IgD-negative memory B cell (primary cell): ENCODE measurements around the gene HS3ST5. TPM values are rescaled to one million over a fixed set of nuclear protein-coding genes. Genes with fewer than 3 reads are reported as not detected.
A peak's percentile ranks its signal among the peaks of the same experiment; 100 is the strongest.
"Not testable (repeated sequence)": the region's sequence is repeated elsewhere in the genome, so short reads cannot be mapped to it uniquely, and the experiment has no call there.

Experiments used
- H3K27ac Mint-ChIP-seq, 3 donors: one replicate each; pipeline ENCODE4 v1.8.0; 2020 to 2022; ENCODE audit warnings: mild to moderate bottlenecking in 3 of 3, mixed read lengths in 3 of 3, moderate library complexity in 1 of 3
- H3K27me3 Mint-ChIP-seq: one replicate; pipeline ENCODE4 v1.8.0; 2021; ENCODE audit warnings: mixed read lengths
- H3K36me3 Mint-ChIP-seq: one replicate; pipeline ENCODE4 v1.8.0; 2020; ENCODE audit warnings: mild to moderate bottlenecking, mixed read lengths
- H3K4me1 Mint-ChIP-seq, 3 donors: one replicate each; pipeline ENCODE4 v1.8.0; 2020 to 2022; ENCODE audit warnings: mixed read lengths in 3 of 3, mild to moderate bottlenecking in 1 of 3
- H3K4me3 Mint-ChIP-seq, 4 donors: one replicate each; pipeline ENCODE4 v1.8.0; 2020 to 2022; ENCODE audit warnings: mild to moderate bottlenecking in 4 of 4, mixed read lengths in 4 of 4, moderate library complexity in 3 of 4
- H3K9me3 Mint-ChIP-seq, 3 donors: one replicate each; pipeline ENCODE4 v1.8.0; 2020 to 2021; ENCODE audit warnings: mixed read lengths in 3 of 3, mild to moderate bottlenecking in 1 of 3
- polyA plus RNA-seq: library from polyadenylated mRNA; unstranded; fragments of 300-500 nt; fragmentation: Illumina TruSeq; gene quantifications from one replicate; pipeline ENCODE4 v1.2.3, GENCODE V29; 2021

HS3ST5 gene
- polyA plus RNA-seq, 1 donor from 2014 or later, result not detected

- Mint-ChIP-seq H3K4me3 (no peak overlapping the region), H3K36me3 (no peaks in the 10 kb centered on the region), H3K27ac (no peak overlapping the region), H3K27me3 (no peaks in the 10 kb centered on the region), H3K9me3 (peaks cover 0 to 2% (median 0%) of the 10 kb centered on the region in 3 donors), H3K4me1 (no peaks in the 10 kb centered on the region)
Observed at GRCh38 chr6:114272582-114272981, 70.2 kb downstream of the HS3ST5 start.

DNA sequence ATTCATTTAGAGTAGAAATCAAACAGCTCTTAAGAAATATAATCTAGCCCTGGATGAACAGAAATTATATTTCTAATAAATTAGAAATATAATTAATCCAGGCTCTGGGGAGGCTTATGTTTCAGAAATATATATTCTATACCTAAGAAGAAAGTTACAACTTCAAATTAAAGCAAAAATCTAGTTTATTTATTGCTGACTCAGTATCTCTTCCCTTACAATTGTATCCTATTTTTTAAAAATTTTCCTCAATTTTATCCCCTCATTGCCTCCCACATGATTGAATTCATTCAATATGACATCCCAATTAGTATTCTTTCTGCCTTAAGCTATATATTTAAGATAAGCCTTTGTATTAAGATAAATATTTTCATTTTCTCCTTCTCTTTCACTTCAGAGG, 71.4 kb downstream of the HS3ST5 start:
- Mint-ChIP-seq H3K36me3 (no peaks in the 10 kb centered on the region), H3K27me3 (no peaks in the 10 kb centered on the region), H3K4me3 (no peak overlapping the region), H3K4me1 (no peaks in the 10 kb centered on the region), H3K27ac (no peak overlapping the region), H3K9me3 (peaks cover 0 to 3% (median 0%) of the 10 kb centered on the region in 3 donors)

DNA sequence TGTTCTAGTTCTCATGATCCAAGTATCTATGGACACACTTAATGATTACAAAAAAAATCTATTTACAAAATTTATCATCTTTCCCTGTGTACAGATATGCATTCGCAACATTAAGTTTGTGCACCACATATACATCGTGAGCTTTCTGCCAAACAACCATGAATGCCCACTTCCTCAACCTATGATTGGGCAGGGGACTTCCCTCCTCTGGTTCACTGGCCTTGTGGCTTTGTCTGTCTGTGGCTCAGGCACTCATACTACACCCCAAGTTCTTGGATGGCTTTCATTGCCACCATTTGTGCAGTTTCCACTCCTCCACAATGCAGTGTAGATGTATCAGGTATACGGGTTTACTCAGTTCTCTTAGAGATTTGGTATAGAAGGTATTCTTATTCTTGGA, 74.9 kb downstream of the HS3ST5 start:
- Mint-ChIP-seq H3K9me3 (peaks cover 0 to 7% (median 3%) of the 10 kb centered on the region in 3 donors), H3K27me3 (no peaks in the 10 kb centered on the region), H3K4me3 (peak overlapping the region in 1 of 4 donors; percentile 30), H3K4me1 (no peaks in the 10 kb centered on the region), H3K27ac (no peak overlapping the region), H3K36me3 (no peaks in the 10 kb centered on the region)

DNA sequence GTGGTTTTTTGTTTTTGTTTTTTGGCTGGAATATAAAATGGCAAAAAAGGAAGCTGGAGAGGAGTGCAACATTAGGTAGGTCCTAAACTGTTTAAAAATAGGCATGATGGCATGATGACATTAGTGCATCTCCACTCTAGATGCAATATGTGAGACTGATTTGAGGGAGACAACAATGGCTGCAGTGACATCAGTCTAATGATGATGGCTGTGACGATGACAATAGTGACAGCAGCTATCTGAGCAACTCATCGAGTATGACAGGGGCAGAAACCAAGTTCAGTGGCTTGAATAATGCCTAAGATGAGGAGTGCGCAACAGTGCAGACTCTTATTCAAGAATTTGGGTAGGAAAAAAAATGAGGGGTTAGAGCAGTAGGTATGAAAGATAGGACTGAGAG, 82.0 kb downstream of the HS3ST5 start:
- Mint-ChIP-seq H3K4me1 (no peaks in the 10 kb centered on the region), H3K9me3 (peaks cover 3 to 9% (median 7%) of the 10 kb centered on the region in 3 donors), H3K27ac (no peak overlapping the region), H3K36me3 (peaks cover 3% of the 10 kb centered on the region), H3K4me3 (no peak overlapping the region), H3K27me3 (no peaks in the 10 kb centered on the region)

DNA sequence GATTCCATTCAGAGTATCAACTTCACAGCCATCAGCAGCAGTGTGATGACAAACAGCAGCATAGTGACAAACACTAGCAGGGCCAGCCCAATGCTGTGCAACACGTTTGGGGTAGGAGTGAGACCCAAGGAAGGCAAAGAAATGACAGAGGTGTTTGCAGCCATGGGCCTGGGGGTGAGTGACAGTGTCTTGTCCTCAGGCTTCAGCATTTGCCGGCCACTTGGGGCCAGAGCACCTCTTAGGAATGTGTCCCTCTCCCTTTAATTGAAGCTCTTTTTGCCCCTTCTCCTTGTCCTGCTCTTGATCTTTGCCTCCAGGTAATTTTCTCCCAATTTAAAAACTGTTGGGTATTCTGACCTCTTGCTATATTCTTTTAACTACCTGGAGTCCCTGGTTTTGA, 84.4 kb downstream of the HS3ST5 start:
- Mint-ChIP-seq H3K4me1 (no peaks in the 10 kb centered on the region), H3K9me3 (peaks cover 4 to 13% (median 4%) of the 10 kb centered on the region in 3 donors), H3K4me3 (no peak overlapping the region), H3K36me3 (peaks cover 3% of the 10 kb centered on the region), H3K27ac (no peak overlapping the region), H3K27me3 (no peaks in the 10 kb centered on the region)

GRCh38 chr6:114253431-114253830, 89.4 kb downstream of the HS3ST5 start:
- Mint-ChIP-seq H3K27me3 (no peaks in the 10 kb centered on the region), H3K4me1 (no peaks in the 10 kb centered on the region), H3K9me3 (peaks cover 1 to 13% (median 4%) of the 10 kb centered on the region in 3 donors), H3K4me3 (no peak overlapping the region), H3K36me3 (peaks cover 3% of the 10 kb centered on the region), H3K27ac (no peak overlapping the region)

DNA sequence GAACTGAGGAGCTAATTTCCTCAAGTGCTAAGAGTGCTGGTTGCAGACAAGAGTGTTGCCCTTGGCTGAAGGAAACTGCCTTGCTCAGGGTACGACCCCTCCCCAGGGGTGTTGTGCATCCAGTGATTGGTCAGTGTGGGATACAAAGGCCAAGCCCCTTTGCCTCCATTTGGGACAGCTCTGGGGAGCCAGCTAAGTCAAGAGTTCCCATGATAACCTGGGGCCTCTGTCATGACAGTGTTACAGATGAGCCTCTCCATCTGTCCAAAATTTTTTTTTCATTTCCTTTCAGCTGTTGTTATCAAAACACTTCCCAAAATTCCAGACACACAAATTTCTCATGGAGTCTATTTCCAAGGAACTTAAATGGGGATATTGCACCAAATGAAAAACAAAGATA, 93.3 kb downstream of the HS3ST5 start:
- no peak overlapping the region for H3K27ac Mint-ChIP-seq
- no peaks in the 10 kb centered on the region for H3K36me3 Mint-ChIP-seq
- no peaks in the 10 kb centered on the region for H3K27me3 Mint-ChIP-seq
- no peak overlapping the region for H3K4me3 Mint-ChIP-seq
- peaks cover 1 to 4% (median 3%) of the 10 kb centered on the region in 3 donors for H3K9me3 Mint-ChIP-seq
- H3K4me1 Mint-ChIP-seq, result no peaks in the 10 kb centered on the region

GRCh38 chr6:114247101-114247500, 95.7 kb downstream of the HS3ST5 start:
- Mint-ChIP-seq H3K9me3 (no peaks in the 10 kb centered on the region), H3K4me1 (no peaks in the 10 kb centered on the region), H3K36me3 (no peaks in the 10 kb centered on the region), H3K27ac (no peak overlapping the region), H3K27me3 (no peaks in the 10 kb centered on the region), H3K4me3 (no peak overlapping the region)

- no peak overlapping the region for H3K4me3 Mint-ChIP-seq
- H3K27me3 Mint-ChIP-seq, result no peaks in the 10 kb centered on the region
- peaks cover 0 to 3% (median 0%) of the 10 kb centered on the region in 3 donors for H3K9me3 Mint-ChIP-seq
- H3K4me1 Mint-ChIP-seq, result no peaks in the 10 kb centered on the region
- H3K36me3 Mint-ChIP-seq, result no peaks in the 10 kb centered on the region
- no peak overlapping the region for H3K27ac Mint-ChIP-seq
Observed at GRCh38 chr6:114240796-114241195, 102.0 kb downstream of the HS3ST5 start.

GRCh38 chr6:114228675-114229074, 114.1 kb downstream of the HS3ST5 start:
- Mint-ChIP-seq H3K27ac (no peak overlapping the region), H3K4me3 (no peak overlapping the region), H3K4me1 (no peaks in the 10 kb centered on the region), H3K9me3 (peaks cover 0 to 9% (median 3%) of the 10 kb centered on the region in 3 donors), H3K36me3 (no peaks in the 10 kb centered on the region), H3K27me3 (peaks cover 6% of the 10 kb centered on the region)

GRCh38 chr6:114227944-114228468, 114.8 kb downstream of the HS3ST5 start:
- peaks cover 0 to 9% (median 3%) of the 10 kb centered on the region in 3 donors for H3K9me3 Mint-ChIP-seq
- H3K27ac Mint-ChIP-seq, result no peak overlapping the region
- H3K4me1 Mint-ChIP-seq, result no peaks in the 10 kb centered on the region
- H3K4me3 Mint-ChIP-seq, result no peak overlapping the region
- peaks cover 6% of the 10 kb centered on the region for H3K27me3 Mint-ChIP-seq
- no peaks in the 10 kb centered on the region for H3K36me3 Mint-ChIP-seq

- peaks cover 3% of the 10 kb centered on the region for H3K27me3 Mint-ChIP-seq
- no peak overlapping the region for H3K27ac Mint-ChIP-seq
- peaks cover 0 to 2% (median 0%) of the 10 kb centered on the region in 3 donors for H3K9me3 Mint-ChIP-seq
- no peaks in the 10 kb centered on the region for H3K36me3 Mint-ChIP-seq
- no peaks in the 10 kb centered on the region for H3K4me1 Mint-ChIP-seq
- H3K4me3 Mint-ChIP-seq, result no peak overlapping the region
Observed at GRCh38 chr6:114220241-114220640, 122.6 kb downstream of the HS3ST5 start.

DNA sequence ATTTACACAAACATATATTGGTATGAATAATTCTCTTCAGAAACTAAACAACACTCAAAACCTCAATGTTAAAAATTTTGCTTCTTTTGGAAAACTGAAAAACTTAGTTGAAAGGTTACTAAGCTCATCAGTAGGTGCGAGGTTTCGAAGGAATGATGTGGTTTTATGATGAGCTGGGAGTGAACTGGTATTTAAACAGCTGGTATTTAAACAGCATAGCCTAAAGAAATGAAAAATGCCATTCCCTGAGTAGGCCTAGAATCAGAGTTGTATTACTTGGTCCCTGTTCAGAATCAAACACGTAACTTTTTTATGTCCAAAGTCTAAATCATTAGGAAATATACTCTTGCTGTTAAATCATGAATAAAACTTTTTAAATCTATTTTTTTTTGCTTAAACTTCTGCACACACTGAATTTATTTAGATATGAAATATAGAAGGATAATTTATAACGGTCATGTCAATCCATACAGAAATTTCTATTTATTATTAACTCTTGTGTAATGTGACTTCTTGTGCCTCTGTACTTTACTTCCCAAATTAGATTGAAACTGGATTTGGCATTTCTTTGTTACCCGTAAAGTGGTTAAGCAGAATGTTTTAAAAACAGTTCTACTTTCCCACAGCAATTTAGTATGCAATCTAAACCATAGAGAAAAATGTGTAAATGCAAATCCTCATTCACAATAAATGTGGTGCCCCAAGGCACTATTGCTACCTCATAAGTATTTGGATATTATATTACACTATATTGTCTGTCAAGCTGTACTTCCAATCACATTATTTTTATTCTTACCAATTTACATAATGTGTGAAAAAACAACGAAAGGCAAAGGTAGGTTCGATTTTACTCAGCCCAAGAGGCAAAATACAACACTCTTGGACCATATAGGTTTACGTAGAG, 124.1 kb downstream of the HS3ST5 start:
- Mint-ChIP-seq H3K36me3 (no peaks in the 10 kb centered on the region), H3K9me3 (peaks cover 0 to 2% (median 0%) of the 10 kb centered on the region in 3 donors), H3K27ac (no peak overlapping the region), H3K4me3 (no peak overlapping the region), H3K27me3 (peaks cover 3% of the 10 kb centered on the region), H3K4me1 (no peaks in the 10 kb centered on the region)

DNA sequence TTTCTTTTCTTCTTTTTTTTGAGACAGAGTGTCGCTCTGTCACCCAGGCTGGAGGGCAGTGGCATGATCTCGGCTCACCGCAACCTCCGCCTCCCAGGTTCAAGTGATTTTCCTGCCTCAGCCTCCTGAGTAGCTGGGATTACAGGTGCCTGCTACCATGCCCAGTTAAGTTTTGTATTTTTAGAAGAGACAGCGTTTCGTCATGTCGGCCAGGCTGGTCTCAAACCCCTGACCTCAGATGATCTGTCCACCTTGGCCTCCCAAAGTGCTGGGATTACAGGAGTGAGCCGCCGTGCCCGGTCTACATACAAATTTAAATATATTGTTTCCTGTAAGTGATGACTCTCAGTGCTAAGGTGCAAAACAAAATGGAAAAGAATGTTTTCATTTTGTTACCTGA, 124.8 kb downstream of the HS3ST5 start:
- H3K4me1 Mint-ChIP-seq, H3K27me3 Mint-ChIP-seq, H3K36me3 Mint-ChIP-seq, H3K27ac Mint-ChIP-seq, H3K9me3 Mint-ChIP-seq, H3K4me3 Mint-ChIP-seq: not testable (repeated sequence)

DNA sequence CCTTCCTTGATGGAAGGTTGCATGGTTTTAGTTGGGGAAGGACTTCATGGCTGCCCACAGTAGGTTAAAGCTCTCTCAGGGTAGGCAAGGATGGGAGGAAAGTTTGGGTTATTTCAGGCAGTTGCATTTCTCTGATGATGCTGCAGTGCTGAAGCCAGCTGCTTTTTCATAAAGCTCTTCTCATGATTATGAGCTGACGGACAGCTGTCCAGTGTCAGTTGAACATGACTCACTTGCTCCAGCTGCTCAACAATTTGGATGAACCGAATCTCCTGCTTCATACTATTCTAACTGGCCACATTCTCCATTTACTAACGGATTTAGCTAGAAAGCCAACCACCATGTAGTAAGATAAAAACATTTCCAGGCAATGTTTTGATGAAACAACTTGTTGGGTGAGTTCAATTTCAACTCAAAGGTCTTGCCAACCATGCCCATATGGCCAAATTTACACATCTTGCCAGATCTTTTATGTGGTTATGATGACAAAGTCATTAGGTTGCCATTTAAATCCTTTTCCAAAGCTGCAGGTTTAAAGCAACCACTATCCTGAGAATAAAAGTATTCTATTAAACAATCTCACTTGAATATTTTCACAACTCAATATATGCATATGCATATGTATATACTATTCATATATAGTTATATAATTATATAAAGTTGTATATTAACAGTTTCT, 125.9 kb downstream of the HS3ST5 start:
- Mint-ChIP-seq H3K36me3 (no peaks in the 10 kb centered on the region), H3K4me3 (no peak overlapping the region), H3K27ac (no peak overlapping the region), H3K9me3 (peaks cover 0 to 2% (median 0%) of the 10 kb centered on the region in 3 donors), H3K4me1 (no peaks in the 10 kb centered on the region), H3K27me3 (peaks cover 2% of the 10 kb centered on the region)
